Mucosa of rectum (tissue), 2 donors: ENCODE results near the gene SH3BP1.

Source experiments
- H3K27ac ChIP-seq, 2 donors: one replicate each; pipeline ENCODE4 v1.7.0; 2013; ENCODE audit warnings: inconsistent platforms in 2 of 2, low read depth in 2 of 2, low read length in 2 of 2
- H3K27me3 ChIP-seq, 2 donors: one replicate each; pipeline ENCODE4 v1.7.0; 2013; ENCODE audit warnings: low read length in 2 of 2; ENCODE audit not compliant: control insufficient read depth in 2 of 2, insufficient read depth in 2 of 2
- H3K36me3 ChIP-seq, 2 donors: one replicate each; pipeline ENCODE4 v1.7.0; 2013; ENCODE audit warnings: low read length in 2 of 2; ENCODE audit not compliant: control insufficient read depth in 2 of 2, insufficient read depth in 2 of 2
- H3K4me1 ChIP-seq, 2 donors: one replicate each; pipeline ENCODE4 v1.7.0; 2013; ENCODE audit warnings: low read length in 2 of 2, mild to moderate bottlenecking in 1 of 2; ENCODE audit not compliant: control insufficient read depth in 2 of 2, insufficient read depth in 2 of 2
- H3K4me3 ChIP-seq, 2 donors: one replicate each; pipeline ENCODE4 v1.7.0; 2013; ENCODE audit warnings: low read length in 2 of 2
- H3K9ac ChIP-seq, 2 donors: one replicate each; pipeline ENCODE4 v1.7.0; 2013; ENCODE audit warnings: low read length in 2 of 2, low read depth in 1 of 2, mild to moderate bottlenecking in 1 of 2
- H3K9me3 ChIP-seq, 2 donors: one replicate each; pipeline ENCODE4 v1.7.0; 2013; ENCODE audit warnings: low read length in 2 of 2; ENCODE audit not compliant: control insufficient read depth in 2 of 2
- donor health status: healthy.
- donor health status: Normal muscosa, but diverticular disease.

SH3BP1 gene

DNA sequence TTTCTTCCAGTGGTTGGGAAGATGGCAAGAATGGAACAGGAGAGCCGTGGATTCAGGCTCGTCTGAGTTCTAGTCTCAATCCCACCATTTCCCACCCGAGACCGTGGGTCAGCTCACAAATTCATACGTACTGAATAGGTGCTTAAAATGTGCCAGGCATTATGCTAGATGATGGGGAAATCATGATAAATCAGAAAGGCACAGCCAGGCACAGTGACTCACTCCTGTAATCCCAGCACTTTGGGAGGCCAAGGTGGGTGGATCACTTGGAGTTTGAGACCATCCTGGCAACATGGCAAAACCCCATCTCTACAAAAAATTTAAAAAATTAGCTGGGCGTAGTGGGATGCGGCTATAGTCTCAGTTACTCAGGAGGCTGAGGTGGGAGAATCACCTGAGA is 64.4 kb downstream of the SH3BP1 start:
- Histone ChIP-seq H3K4me3 (no peak overlapping the region), H3K9me3 (no peaks in the 10 kb centered on the region), H3K4me1 (no peaks in the 10 kb centered on the region), H3K36me3 (no peaks in the 10 kb centered on the region), H3K9ac (no peak overlapping the region), H3K27ac (no peak overlapping the region), H3K27me3 (no peaks in the 10 kb centered on the region)

DNA sequence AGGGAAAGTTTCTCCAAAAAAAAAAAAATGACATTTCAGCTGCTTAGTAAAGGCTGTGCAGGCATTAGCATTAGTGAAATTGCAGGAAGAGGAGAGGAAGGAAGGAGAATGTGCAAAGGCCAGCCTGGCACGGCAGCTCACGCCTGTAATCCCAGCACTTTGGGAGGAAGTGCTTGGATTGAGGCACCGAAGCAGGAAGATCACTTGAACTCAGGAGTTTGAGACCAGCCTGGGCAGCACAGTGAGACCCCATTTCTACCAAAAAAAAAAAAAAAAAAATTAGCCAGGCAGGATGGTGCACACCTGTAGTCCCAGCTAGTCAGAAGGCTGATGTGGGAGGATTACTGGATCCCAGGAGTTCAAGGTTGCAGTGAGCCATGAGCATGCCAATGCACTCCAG is 65.2 kb downstream of the SH3BP1 start:
- Histone ChIP-seq H3K4me1 (no peaks in the 10 kb centered on the region), H3K27me3 (no peaks in the 10 kb centered on the region), H3K27ac (no peak overlapping the region), H3K9ac (no peak overlapping the region), H3K9me3 (no peaks in the 10 kb centered on the region), H3K36me3 (no peaks in the 10 kb centered on the region), H3K4me3 (no peak overlapping the region)

DNA sequence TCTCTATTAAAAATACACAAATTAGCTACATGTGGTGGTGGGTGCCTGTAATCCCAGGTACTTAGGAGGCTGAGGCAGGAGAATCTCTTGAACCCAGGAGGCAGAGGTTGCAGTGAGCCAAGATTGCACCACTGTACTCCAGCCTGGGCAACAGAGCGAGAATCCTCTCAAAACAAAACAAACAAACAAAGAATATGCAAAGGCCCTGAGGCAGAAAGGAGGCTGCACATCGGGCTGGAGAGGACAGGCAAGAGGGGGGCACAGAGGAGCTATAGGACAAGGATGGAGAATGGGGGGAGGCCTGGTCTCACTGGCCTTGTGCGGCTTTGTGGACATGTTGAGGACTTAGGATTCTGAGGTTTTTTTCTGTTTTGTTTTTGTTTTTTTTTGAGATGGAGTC is 65.7 kb downstream of the SH3BP1 start:
- no peaks in the 10 kb centered on the region for H3K27me3 ChIP-seq

More for the DNA sequence above, 65.7 kb downstream of the SH3BP1 start:
- H3K27ac ChIP-seq = no peak overlapping the region
- no peak overlapping the region for H3K4me3 ChIP-seq
- H3K9ac ChIP-seq = no peak overlapping the region
- H3K36me3 ChIP-seq = no peaks in the 10 kb centered on the region
- H3K4me1 ChIP-seq = no peaks in the 10 kb centered on the region
- no peaks in the 10 kb centered on the region for H3K9me3 ChIP-seq
